ENCODE results near the gene PANK1.

The PANK1 gene

GRCh38 chr10:89549510-89549909, 95.5 kb downstream of the PANK1 start:
- TF ChIP-seq ZNF830 (tag by site-specific recombination; IDR thresholded peaks at IDR 0.05; ENCODE audit: low read depth), result no peak
- TF ChIP-seq ZNF530 (tag by site-specific recombination; IDR thresholded peaks at IDR 0.05; ENCODE audit: low read depth), result no peak
- no peak for TF ChIP-seq RBAK (tag by site-specific recombination; IDR thresholded peaks at IDR 0.05)
- TF ChIP-seq SCRT1 (tag by site-specific recombination; IDR thresholded peaks at IDR 0.05; ENCODE audit: borderline replicate concordance), result no peak
- TF ChIP-seq BCL11A (tag by site-specific recombination; IDR thresholded peaks at IDR 0.05; ENCODE audit: low read depth), result no peak
- TF ChIP-seq ZNF398 (tag by site-specific recombination; IDR thresholded peaks at IDR 0.05), result no peak
- TF ChIP-seq ZNF529 (tag by site-specific recombination; IDR thresholded peaks at IDR 0.05; ENCODE audit: insufficient replicate concordance), result no peak
- TF ChIP-seq ZNF704 (tag by site-specific recombination; IDR thresholded peaks at IDR 0.05), result no peak
- TF ChIP-seq ZNF514 (tag by site-specific recombination; IDR thresholded peaks at IDR 0.05), result no peak
- TF ChIP-seq ZNF664 (tag by site-specific recombination; IDR thresholded peaks at IDR 0.05), result no peak
- TF ChIP-seq YY1 (tag by site-specific recombination; IDR thresholded peaks at IDR 0.05), result no peak
- TF ChIP-seq, protein P1, sequence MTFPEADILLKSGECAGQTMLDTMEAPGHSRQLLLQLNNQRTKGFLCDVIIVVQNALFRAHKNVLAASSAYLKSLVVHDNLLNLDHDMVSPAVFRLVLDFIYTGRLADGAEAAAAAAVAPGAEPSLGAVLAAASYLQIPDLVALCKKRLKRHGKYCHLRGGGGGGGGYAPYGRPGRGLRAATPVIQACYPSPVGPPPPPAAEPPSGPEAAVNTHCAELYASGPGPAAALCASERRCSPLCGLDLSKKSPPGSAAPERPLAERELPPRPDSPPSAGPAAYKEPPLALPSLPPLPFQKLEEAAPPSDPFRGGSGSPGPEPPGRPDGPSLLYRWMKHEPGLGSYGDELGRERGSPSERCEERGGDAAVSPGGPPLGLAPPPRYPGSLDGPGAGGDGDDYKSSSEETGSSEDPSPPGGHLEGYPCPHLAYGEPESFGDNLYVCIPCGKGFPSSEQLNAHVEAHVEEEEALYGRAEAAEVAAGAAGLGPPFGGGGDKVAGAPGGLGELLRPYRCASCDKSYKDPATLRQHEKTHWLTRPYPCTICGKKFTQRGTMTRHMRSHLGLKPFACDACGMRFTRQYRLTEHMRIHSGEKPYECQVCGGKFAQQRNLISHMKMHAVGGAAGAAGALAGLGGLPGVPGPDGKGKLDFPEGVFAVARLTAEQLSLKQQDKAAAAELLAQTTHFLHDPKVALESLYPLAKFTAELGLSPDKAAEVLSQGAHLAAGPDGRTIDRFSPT (tag by site-specific recombination; IDR thresholded peaks at IDR 0.05), result no peak
- no peak for TF ChIP-seq ZBTB20 (tag by site-specific recombination; IDR thresholded peaks at IDR 0.05)
- no peak for TF ChIP-seq PBX3 (CRISPR knock-in tag; IDR thresholded peaks at IDR 0.05)
- TF ChIP-seq, protein P2, sequence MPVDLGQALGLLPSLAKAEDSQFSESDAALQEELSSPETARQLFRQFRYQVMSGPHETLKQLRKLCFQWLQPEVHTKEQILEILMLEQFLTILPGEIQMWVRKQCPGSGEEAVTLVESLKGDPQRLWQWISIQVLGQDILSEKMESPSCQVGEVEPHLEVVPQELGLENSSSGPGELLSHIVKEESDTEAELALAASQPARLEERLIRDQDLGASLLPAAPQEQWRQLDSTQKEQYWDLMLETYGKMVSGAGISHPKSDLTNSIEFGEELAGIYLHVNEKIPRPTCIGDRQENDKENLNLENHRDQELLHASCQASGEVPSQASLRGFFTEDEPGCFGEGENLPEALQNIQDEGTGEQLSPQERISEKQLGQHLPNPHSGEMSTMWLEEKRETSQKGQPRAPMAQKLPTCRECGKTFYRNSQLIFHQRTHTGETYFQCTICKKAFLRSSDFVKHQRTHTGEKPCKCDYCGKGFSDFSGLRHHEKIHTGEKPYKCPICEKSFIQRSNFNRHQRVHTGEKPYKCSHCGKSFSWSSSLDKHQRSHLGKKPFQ (tag by site-specific recombination; IDR thresholded peaks at IDR 0.05), result no peak
- no peak for TF ChIP-seq ZNF48 (tag by site-specific recombination; IDR thresholded peaks at IDR 0.05)
- Histone ChIP-seq H3K36me3 (ENCODE audit: control insufficient read depth in 2 of 2, insufficient read depth in 1 of 2, low read length in 2 of 2) (no peaks in the 10 kb centered on the region), H3K4me1 (ENCODE audit: control insufficient read depth, insufficient read depth, low read length) (no peaks in the 10 kb centered on the region), H3K27ac (ENCODE audit: extremely low read depth, low read depth, low read length) (no peak overlapping the region), H3K4me3 (ENCODE audit: low read depth, low read length) (no peak overlapping the region), H3K9me3 (ENCODE audit: control insufficient read depth, insufficient read depth, low read depth, low read length) (no peaks in the 10 kb centered on the region)
- ChIA-PET POLR2A (no interaction called here), CTCF (interaction anchor here (0.6 to 1.4 kb wide), 4 partner anchors 14 to 1538 kb away, joined by 3 read pairs; no protein-coding TSS in a partner anchor)

DNA sequence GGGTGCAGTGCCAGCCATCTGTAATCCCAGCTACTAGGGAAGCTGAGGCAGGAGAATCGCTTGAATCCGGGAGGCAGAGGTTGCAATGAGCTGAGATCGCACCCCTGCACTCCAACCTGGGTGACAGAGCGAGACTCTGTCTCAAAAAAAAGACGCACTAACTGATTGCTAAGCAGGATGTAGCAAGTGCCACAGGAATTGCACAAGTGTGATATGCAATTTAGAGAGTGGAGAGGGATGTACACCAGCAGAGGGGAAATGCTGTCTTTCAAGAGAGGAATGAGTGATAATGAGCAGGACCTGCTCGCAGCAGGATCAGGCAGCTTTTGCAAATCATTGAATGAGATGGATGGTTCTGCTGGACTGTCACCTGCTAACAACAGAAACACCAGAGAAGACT, 96.4 kb downstream of the PANK1 start:
- ChIA-PET POLR2A (no interaction called here), CTCF (interaction anchor here (0.5 kb wide), 1 partner anchor 82 kb away, joined by 3 read pairs; no protein-coding TSS in a partner anchor)
- Histone ChIP-seq H3K36me3 (ENCODE audit: control insufficient read depth in 2 of 2, insufficient read depth in 1 of 2, low read length in 2 of 2) (no peaks in the 10 kb centered on the region), H3K9me3 (ENCODE audit: control insufficient read depth, insufficient read depth, low read depth, low read length) (no peaks in the 10 kb centered on the region), H3K27ac (ENCODE audit: extremely low read depth, low read depth, low read length) (no peak overlapping the region), H3K4me3 (ENCODE audit: low read depth, low read length) (no peak overlapping the region), H3K4me1 (ENCODE audit: control insufficient read depth, insufficient read depth, low read length) (no peaks in the 10 kb centered on the region)
- TF ChIP-seq ZNF645 (tag by site-specific recombination; IDR thresholded peaks at IDR 0.05) (no peak), MYNN (tag by site-specific recombination; IDR thresholded peaks at IDR 0.05; ENCODE audit: borderline replicate concordance) (no peak), ZNF433 (tag by site-specific recombination; IDR thresholded peaks at IDR 0.05; ENCODE audit: low read depth) (no peak), ZNF391 (tag by site-specific recombination; IDR thresholded peaks at IDR 0.05; ENCODE audit: borderline replicate concordance, low read depth) (no peak), ZNF626 (tag by site-specific recombination; IDR thresholded peaks at IDR 0.05) (no peak), ZBTB6 (tag by site-specific recombination; IDR thresholded peaks at IDR 0.05) (no peak), GLI4 (tag by site-specific recombination; IDR thresholded peaks at IDR 0.05) (no peak)
- TF ChIP-seq, protein P3, sequence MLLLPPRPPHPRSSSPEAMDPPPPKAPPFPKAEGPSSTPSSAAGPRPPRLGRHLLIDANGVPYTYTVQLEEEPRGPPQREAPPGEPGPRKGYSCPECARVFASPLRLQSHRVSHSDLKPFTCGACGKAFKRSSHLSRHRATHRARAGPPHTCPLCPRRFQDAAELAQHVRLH (tag by site-specific recombination; IDR thresholded peaks at IDR 0.05), result no peak

All from HEK293 (cell line).